HG02973 (cell line): ENCODE data around the gene MAML2.

Experiments
- ATAC-seq: cut with Tn5 transposase; IDR thresholded peaks from one replicate; pipeline ENCODE4 v1.9.1; 2021; ENCODE audit warnings: moderate library complexity; ENCODE audit not compliant: unreplicated experiment

Gene MAML2

DNA sequence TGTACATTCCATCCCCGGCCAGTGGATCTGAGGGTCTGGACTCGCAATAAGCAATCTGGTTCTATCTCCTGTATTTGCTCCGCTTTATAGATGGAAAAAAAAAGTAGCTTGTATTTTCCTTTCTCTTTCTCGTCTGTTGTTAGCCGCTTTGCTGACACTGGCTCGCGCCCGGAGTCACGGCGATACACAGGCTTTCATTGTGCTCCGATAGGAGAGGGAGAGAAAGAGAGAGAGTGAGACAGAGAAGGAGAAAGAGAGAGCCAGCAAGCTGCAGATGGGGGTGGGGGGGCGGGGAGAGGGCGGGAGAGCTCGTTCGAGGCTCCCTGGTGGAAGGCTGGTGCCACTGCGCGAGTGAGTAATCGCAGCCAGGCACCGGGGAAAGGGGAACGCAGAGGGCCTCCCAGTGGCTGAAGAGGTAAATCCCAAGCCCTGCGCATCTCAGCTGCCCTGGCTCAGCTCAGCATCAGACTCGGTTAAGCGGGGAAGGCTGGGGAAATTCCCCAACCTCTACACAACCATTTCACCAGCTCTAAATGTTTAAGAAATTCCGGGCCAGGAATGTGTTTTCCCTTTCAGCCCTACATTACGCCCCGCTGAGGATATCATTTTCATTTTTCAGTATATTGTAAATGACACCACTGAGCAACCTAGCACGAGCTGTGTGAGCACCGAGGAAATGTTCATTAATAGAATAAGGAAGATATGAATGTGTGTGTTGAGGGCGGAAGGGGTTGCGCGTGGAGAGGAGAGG is at the start of gene MAML2:
TSS of gene MAML2 (minus strand) at position 235 of the 751 bp plus-strand sequence. CDS start 1,300 bp downstream, outside the sequence.
- ATAC-seq: peak; percentile 80

DNA sequence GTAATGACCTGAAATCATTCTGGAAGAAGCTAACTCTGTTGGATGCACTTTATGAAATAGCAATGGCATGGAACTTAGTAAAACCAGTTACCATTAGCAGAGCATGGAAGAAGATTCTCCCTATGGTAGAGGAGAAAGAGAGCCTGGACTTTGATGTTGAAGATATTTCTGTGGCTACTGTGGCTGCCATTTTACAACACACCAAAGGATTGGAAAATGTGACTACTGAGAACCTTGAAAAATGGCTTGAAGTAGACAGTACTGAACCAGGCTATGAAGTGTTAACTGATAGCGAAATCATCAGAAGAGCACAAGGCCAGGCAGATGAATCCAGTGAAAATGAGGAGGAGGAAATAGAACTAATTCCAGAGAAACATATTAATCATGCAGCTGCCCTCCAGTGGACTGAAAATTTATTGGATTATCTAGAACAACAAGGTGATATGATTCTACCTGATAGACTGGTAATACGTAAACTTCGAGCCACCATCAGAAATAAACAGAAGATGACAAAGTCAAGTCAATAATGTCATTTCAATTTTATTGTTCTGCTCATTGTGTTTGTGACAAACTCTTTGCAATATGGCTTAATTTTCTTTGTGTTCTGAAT is 48.8 kb upstream of the MAML2 start:
- ATAC-seq: no peak

DNA sequence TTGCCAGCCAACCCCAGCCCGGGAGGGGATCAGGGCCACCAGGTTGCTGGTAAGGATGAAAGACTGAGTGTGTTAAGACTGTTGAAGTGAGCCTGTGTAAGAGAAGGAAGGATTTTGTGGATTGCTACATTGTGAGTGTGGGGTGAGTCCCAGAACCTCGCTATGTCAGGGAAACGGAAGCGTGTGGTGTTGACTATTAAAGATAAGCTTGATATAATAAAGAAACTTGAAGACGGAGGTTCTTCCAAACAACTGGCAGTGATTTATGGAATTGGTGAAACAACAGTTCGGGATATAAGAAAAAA is 47.4 kb upstream of the MAML2 start:
- no peak for ATAC-seq

DNA sequence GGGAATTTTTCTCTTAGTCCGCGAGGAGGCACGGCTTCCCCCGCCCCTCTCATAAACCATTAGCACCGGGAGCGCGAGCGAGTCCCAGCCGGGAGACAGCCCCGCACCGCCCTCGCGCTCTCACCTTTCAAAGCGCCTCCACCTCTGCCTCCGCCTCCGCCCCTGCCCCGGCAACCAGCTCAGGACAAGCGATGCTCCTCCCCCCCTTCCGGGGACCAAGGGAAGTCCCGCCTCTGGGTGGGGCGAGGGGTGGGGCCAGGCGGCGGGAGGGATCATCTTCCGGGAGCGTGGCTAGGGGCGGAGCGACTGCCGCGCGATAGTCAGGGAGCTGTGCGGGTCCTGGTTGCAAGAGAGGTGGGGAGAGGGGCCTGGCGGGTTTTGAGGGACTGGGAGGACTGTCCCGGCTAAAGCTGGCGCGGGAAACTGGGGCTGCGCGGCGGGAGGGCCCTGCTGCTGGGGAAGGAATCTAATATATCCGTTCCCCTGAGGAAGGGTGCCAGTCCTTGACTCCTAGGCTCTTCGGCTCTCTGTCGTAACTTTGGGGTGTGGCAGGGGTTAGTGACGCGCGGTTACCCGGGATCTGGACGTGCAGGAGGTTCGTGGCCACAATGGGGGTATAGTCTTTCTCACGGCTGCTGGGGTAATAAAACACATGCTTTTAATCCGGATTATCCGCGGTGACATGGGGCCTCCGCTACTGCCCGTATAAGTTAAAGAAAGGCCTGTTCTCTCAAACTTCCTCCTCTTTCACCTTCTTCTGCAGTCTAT is 46.9 kb upstream of the MAML2 start, which contains the start of the genes CCDC82 and JRKL:
TSS of gene CCDC82 (minus strand) at position 193 of the 768 bp plus-strand sequence. CDS start 5,165 bp downstream, outside the sequence.
TSS of gene JRKL (plus strand) at position 294 of the 768 bp plus-strand sequence. CDS start 637 bp downstream, outside the sequence.
- ATAC-seq: peak; percentile 92

DNA sequence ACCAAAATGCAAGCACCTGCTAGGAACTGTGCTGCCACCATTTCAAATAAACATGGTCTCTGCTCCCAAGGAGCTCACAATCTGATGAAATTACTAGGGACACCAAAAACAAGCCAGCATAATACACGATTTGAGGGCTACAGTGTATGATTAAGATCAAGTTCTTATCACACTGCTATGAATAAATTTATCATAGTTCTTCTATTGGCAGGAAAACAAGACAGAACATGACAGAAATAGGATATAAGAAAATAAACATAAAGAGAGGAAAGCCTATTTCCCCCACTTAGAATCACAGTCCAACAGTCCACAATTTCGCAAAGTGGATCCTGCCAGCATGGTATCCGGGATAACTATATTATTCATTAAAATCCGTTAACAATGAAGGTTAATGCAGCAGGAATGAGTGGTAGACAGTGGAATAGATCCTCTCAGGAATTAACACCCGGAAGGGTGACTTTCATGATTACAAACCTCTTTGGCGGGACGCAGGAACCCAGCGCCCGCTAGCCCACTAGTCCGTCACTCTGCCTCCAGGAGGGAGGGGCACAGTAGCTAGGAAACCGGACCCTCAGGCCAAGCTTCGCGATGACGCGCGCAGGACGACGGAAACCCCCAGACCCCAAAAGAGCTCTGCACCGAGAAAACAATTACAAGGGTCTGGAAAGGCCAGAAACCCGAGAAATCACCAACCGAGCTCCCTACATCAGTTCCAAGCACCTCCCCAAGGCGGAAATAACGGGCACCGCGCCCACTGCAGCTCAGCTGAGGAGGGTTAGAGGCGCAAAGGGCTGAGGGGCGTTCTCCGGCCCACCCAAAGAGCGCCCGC is 46.1 kb upstream of the MAML2 start:
- peak; percentile 44 for ATAC-seq

DNA sequence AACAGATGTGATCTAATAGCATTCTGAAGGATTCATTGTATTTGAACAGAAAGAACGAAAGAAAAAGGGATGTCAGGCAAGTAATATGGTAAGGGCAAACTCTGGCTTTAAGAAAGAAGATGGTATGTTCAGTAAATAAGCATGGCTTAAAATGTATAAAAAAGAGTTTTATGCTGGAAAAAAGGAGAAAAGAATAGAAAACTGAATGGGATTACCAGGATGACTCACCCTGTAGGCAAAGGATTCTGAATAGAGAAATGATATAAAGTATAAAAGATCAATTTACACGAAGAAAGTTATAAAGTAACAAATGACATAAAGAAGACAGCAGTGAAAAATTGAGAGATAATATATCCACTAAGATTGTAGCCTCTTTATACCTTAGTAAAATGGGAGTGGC is 42.2 kb upstream of the MAML2 start:
- no peak for ATAC-seq

DNA sequence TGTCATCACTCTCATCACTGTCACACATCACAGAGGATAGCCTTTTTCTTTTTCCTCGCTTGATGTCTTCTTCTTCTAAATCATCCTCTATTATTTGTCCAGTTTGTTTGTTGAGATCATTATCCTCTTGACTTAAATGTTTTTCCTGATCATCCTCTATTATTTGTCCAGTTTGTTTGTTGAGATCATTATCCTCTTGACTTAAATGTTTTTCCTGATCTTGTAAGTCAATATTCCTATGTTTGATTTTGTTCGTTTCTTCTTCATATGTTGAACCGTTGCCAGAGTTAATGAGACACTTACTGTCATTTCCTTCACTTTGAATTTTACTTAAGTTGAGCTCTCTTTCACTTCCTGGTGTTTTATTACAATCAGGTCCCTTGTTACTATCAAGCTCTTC is 41.2 kb upstream of the MAML2 start:
- no peak for ATAC-seq

DNA sequence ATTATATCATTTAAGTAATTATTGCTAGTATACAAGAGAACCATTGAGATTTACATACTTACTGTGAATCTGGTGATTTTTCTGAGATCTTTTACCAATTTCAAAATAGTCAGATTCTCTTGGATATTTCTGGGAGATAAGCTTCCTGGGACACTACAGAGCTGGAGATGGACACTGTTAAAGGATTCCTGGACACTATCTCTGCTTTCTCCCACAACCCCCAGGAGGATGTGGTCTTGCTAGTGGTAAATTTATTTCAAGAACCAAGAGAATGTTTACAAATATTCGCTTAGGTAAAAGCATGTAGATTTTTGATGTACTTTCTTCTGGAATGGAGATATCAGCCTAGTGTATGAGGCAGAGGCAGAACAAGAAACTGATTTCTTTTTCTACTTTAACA is 33.8 kb upstream of the MAML2 start:
- ATAC-seq: no peak

DNA sequence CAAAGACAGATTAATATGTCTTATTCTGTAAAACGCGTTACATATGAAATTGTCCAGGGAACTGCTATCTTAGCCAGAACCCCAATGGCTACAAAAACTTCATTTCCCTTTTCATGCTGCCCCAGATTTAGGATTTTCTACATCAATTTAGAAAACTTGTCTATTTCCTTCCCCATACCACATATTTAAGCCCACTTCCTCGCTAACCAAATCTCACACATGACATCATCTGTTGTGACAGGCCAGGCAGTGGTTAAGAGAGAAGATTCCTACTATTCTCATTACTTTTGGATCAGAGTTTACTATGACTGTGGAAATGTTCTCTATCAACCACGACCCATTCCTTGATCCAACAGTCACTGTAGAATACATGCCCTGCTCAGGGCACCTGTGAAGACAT is 30.8 kb upstream of the MAML2 start:
- no peak for ATAC-seq

DNA sequence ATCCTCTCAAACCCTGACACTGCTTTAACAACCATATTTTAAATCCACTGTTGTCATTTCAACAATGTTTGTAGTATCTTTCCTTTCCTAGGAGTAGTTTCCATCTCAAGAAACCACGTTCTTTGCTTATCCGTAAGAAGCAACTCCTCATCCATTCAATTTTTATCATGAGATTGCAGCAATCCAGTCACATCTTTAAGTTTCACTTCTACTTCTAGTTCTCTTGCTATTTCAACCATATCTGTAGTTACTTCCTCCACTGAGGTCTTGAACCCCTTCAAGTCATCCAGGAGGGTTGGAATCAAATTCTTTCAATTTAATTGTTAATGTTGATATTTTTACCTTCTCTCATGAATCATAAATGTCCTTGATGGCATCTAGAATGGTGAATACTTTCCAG is 24.3 kb upstream of the MAML2 start:
- ATAC-seq: no peak

DNA sequence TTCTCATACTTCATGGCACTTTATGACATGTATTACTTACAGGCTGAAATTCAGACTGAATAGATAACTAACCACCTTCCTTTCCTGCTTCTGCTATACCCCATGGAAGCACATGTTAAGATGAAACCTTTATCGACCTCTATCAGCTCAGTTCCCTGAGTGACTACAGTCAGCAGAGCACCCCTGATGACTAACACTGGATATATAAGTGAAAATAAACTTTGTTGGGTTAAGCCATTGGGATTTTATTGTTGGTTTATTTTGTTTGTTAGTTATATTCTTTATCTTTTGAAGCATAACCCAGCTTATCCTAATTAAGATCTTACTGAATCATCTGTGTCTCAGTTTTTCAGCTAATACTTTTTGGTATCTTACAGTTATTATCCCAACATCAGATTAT is 23.0 kb upstream of the MAML2 start:
- no peak for ATAC-seq

DNA sequence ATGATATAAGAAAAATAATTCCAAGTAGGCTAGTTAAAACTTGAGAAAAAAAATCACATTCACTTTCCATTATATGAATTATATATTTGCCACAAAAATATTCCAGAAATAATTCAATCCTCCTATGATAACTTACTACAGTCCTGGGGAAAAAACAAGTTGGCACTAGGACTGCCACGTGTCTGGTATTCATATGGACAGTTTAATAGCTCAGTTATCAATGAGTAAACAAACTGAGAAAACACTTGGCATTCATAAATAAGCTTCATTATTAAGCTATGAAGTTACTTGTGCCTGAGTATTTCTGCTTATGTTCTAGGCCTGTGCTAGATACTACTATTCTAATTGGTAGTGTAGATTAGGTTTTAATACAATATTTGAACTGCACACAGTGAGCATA is 22.5 kb upstream of the MAML2 start:
- ATAC-seq: no peak

DNA sequence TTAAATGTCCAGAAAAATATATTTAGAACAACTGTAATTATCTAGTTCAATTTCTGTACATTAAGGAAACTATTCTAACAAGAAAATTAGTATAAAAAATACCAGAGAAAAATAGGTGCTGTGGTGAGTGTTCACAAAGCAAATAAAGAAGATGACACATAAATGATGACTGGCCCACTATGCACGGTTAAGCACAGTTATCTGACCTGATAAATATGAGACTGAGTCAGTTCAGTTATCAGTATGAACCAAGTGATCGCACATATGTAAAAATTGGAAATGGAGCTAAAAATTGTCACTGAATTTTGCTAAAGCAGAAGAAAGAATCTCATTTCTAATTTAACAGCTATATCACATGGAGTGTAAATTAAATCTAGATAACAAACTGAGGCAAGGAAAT is 18.8 kb upstream of the MAML2 start:
- no peak for ATAC-seq

DNA sequence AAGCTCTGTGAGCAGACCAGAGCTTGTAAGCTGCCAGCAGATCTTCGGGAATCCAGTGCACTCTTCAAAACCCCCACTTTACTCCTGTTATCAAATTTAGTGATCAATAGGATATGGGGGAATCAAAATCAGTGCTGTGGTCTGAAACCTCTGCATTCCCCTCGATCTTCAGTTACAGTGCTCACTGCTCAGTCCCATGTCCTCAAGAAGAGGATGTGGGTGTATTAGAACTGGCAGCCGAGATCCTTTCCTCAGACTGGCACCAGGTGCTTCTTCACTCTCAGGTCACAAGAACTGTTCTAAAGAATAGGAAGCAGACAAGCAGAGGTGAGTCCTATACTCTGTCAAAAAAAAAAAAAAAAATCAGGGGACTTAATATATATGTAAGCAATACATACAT is 15.3 kb upstream of the MAML2 start:
- no peak for ATAC-seq

DNA sequence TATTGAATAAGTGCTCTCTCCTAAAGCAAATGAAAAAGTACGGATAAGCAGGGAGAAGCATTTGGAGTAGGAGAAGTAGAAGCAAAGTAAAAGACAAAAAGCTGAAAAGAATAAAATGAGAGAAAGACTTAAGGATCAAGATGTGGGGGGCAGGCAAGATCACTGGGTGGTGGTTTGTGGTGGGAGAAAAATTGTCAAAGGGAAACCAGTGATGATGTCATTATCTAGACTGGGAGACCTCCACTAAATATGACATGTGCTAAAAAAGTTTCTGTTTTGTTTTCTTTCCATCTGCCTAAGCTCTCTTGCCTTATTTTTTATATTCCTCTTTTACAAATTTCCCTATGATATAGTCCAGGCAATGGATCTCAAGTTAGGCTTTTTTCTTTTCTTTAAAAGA is 14.8 kb upstream of the MAML2 start:
- no peak for ATAC-seq

DNA sequence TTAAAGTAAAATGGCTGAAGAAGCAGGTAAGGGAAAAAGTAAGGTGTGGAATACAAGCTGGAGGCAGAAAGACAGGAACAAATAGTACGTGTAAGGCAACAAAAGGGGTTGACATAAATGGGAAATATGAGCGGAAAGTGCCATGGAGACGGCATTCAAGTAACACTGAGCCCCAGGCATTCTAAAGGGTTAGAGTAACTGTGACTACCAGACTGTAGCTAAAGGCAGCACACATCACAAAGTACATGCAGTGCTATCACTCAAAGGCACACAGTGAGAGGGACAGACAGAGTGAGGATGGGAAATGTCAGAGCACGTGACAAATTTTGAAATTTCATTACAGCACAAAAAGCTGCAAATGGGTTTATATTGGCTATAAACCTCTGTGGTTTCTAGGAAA is 13.9 kb upstream of the MAML2 start:
- ATAC-seq: no peak

DNA sequence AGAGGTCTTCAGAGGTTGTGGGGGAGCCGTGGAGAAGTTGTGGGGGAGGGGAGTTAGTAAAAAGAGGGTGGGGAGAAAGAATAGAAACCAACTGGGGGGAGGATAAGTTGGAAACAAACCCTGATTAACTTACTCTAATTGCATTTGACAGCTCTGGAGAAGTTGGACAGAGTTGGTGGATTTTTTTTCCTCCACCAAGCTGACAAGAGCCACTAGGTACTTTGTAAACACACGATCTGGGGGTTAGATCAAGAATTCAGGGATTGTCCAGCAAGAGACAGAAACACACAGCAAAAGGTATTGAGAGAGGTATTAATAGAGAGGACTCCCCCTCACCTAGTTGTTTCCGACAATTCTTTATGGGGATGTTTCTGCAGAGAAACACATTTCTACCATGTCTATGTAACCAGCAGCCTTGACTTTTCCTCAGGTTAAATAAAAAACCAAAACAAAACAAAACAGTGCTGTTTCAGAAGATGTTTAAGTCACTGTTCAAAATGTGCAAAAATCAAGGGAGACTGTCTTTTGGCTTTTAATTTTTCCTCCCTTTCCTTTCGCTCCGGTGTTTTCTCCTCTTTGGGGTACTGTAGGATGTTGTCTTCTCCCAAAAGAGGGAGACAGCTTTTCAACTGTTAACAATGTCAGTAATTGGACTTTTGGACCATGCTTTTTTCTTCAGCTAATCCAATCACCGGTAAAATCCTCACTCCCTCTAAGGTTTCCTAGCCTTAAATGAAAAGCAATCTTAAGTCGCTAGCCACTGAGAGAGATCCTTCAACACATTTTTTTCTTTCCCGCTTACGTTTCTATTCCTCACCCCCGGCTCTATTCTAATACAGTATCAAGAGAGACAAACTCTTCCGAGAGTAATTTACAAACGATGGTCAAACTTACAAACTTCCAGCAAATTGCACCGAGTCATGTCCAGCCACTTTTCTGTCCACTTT is 708 bp downstream of the MAML2 start:
- no peak for ATAC-seq

DNA sequence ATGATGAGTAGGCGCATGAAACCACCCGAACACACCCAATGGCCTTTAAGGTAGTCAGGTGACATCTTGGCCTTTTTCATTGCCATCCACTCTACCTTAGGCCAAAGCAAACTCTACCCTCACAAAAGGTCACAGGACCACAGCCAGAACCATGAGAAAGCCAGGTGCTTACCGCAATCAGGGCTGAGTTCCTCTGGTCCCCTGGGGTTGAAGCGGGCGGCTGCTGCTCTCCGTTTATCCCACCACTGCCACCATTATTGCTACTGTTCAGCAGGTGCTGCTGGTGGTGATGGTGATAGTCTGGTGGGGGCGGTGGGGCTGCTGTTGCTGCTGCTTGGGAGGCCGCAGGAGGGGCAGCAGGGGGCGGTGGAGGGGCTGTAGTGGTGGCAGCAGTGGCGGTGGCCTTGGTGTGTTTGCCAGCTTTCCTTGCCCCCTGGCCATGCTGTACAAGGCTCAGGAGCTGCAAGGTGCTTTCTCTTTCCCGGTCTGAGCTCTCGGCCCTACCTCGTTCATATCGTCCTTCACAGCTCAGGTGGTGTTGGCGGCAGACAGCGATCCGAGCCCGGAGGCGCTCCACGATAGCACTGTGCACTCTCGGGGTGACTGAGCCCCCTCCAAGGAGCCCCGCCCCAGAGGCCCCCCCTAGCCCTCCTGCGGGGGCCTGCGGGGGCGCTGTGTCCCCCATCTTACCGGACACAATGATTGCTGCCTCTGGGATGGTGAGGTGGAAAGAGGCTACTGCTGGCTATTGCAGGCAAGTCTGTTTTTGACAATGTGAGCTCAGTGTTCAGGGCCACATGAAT is 1.6 kb downstream of the MAML2 start:
- peak; percentile 33 for ATAC-seq

DNA sequence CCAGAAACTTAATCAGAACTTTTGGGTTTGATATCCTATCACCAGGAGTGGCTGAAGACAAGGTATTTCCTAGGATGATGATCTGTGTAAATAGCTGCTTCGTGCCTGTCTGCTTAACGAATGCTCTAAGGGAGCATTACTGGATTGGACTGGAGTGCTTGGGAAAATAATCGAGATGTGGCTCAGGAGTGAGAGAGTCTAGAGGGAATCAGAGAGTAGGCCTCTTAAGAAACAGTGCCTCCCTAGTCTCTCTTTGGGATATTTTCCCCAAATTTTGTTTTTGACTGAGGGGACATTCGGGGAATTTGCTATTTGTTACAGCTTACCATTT is 2.5 kb downstream of the MAML2 start:
- ATAC-seq: no peak
